HEK293 (cell line): Measurements from ENCODE around the gene F11.
A peak's percentile ranks its signal among the peaks of the same experiment; 100 is the strongest.

ENCODE experiments used
- BCL11A ChIP-seq: fragments of 450-650 bp; formaldehyde crosslinking; IDR thresholded peaks from 2 replicates; pipeline ENCODE4 v1.5.1; 2016; ENCODE audit warnings: low read depth, missing biosample characterization, missing genetic modification characterization
- EGR2 ChIP-seq: fragments of 450-650 bp; formaldehyde crosslinking; IDR thresholded peaks from 2 replicates; pipeline ENCODE4 v1.5.1; 2016; ENCODE audit warnings: low read depth, missing biosample characterization, missing genetic modification characterization
- GLI4 ChIP-seq: fragments of 450-650 bp; formaldehyde crosslinking; IDR thresholded peaks from 2 replicates; pipeline ENCODE4 v1.5.1; 2016; ENCODE audit warnings: missing biosample characterization, missing genetic modification characterization
- GLIS2 ChIP-seq: fragments of 450-650 bp; formaldehyde crosslinking; IDR thresholded peaks from 2 replicates; pipeline ENCODE4 v1.5.1; 2016; ENCODE audit warnings: missing biosample characterization, missing genetic modification characterization
- MEIS1 ChIP-seq: sonication (generic); formaldehyde crosslinking; IDR thresholded peaks from 2 replicates; pipeline ENCODE4 v1.8.1; 2022; ENCODE audit warnings: missing genetic modification reagents, mild to moderate bottlenecking, borderline replicate concordance
- SP2 ChIP-seq: fragments of 450-650 bp; formaldehyde crosslinking; IDR thresholded peaks from 2 replicates; pipeline ENCODE4 v1.5.1; 2016; ENCODE audit warnings: missing biosample characterization, missing genetic modification characterization
- WT1 ChIP-seq: fragments of 450-650 bp; formaldehyde crosslinking; IDR thresholded peaks from 2 replicates; pipeline ENCODE4 v1.5.1; 2016; ENCODE audit warnings: missing biosample characterization, missing genetic modification characterization
- ZBTB21 ChIP-seq: fragments of 450-650 bp; formaldehyde crosslinking; IDR thresholded peaks from 2 replicates; pipeline ENCODE4 v1.5.1; 2017; ENCODE audit warnings: missing biosample characterization, missing genetic modification characterization
- ZNF132 ChIP-seq: fragments of 450-650 bp; formaldehyde crosslinking; IDR thresholded peaks from 2 replicates; pipeline ENCODE4 v1.5.1; 2017; ENCODE audit warnings: missing biosample characterization, missing genetic modification characterization, borderline replicate concordance
- ZNF140 ChIP-seq: fragments of 450-650 bp; formaldehyde crosslinking; IDR thresholded peaks from 2 replicates; pipeline ENCODE4 v1.5.1; 2016; ENCODE audit warnings: missing biosample characterization, missing genetic modification characterization
- ZNF174 ChIP-seq: fragments of 450-650 bp; formaldehyde crosslinking; IDR thresholded peaks from 2 replicates; pipeline ENCODE4 v1.5.0; 2017; ENCODE audit warnings: missing biosample characterization, mild to moderate bottlenecking, missing genetic modification characterization
- ZNF211 ChIP-seq: fragments of 450-650 bp; formaldehyde crosslinking; IDR thresholded peaks from 2 replicates; pipeline ENCODE4 v1.5.1; 2016; ENCODE audit warnings: low read depth, missing biosample characterization, missing genetic modification characterization
- ZNF221 ChIP-seq: fragments of 450-650 bp; formaldehyde crosslinking; IDR thresholded peaks from 2 replicates; pipeline ENCODE4 v1.5.1; 2017; ENCODE audit warnings: missing biosample characterization, missing genetic modification characterization, borderline replicate concordance
- ZNF248 ChIP-seq: fragments of 450-650 bp; formaldehyde crosslinking; IDR thresholded peaks from 2 replicates; pipeline ENCODE4 v1.5.1; 2017; ENCODE audit warnings: missing biosample characterization, missing genetic modification characterization
- ZNF274 ChIP-seq, 2 experiments: fragments of 200-500 bp in 1 of 2; fragments of 450-650 bp in 1 of 2; sonication (Bioruptor generic) in 1 of 2; formaldehyde crosslinking in 1 of 2; IDR thresholded peaks; 2 replicates each; pipeline versions ENCODE4 v1.5.1 to v1.6.1; 2014 to 2016; ENCODE audit warnings: borderline replicate concordance in 1 of 2, inconsistent platforms in 1 of 2, low read length in 1 of 2, missing biosample characterization in 1 of 2, missing genetic modification characterization in 1 of 2
- ZNF341 ChIP-seq: fragments of 450-650 bp; formaldehyde crosslinking; IDR thresholded peaks from 2 replicates; pipeline ENCODE4; 2016; ENCODE audit warnings: low read depth, missing biosample characterization, missing genetic modification characterization
- ZNF354C ChIP-seq: fragments of 450-650 bp; formaldehyde crosslinking; IDR thresholded peaks from 2 replicates; pipeline ENCODE4 v1.5.1; 2016; ENCODE audit warnings: missing biosample characterization, missing genetic modification characterization, low read depth, borderline replicate concordance
- ZNF404 ChIP-seq: fragments of 450-650 bp; formaldehyde crosslinking; IDR thresholded peaks from 2 replicates; pipeline ENCODE4 v1.5.1; 2017; ENCODE audit warnings: missing biosample characterization, missing genetic modification characterization
- ZNF449 ChIP-seq: fragments of 450-650 bp; formaldehyde crosslinking; IDR thresholded peaks from 2 replicates; pipeline ENCODE4 v1.5.1; 2017; ENCODE audit warnings: missing biosample characterization, mild to moderate bottlenecking, missing genetic modification characterization, moderate library complexity
- ZNF473 ChIP-seq: fragments of 450-650 bp; formaldehyde crosslinking; IDR thresholded peaks from 2 replicates; pipeline ENCODE4 v1.5.1; 2017; ENCODE audit warnings: missing biosample characterization, missing genetic modification characterization
- ZNF501 ChIP-seq: fragments of 450-650 bp; formaldehyde crosslinking; IDR thresholded peaks from 2 replicates; pipeline ENCODE4 v1.5.1; 2016; ENCODE audit warnings: missing biosample characterization, missing genetic modification characterization
- ZNF529 ChIP-seq: fragments of 450-650 bp; formaldehyde crosslinking; IDR thresholded peaks from 2 replicates; pipeline ENCODE4 v1.5.1; 2017; ENCODE audit warnings: missing genetic modification characterization, missing biosample characterization; ENCODE audit not compliant: insufficient replicate concordance
- ZNF530 ChIP-seq: fragments of 450-650 bp; formaldehyde crosslinking; IDR thresholded peaks from 2 replicates; pipeline ENCODE4 v1.5.1; 2016; ENCODE audit warnings: low read depth, missing biosample characterization, missing genetic modification characterization
- ZNF549 ChIP-seq: fragments of 450-650 bp; IDR thresholded peaks from 2 replicates; pipeline ENCODE4 v1.5.1; 2018; ENCODE audit warnings: missing biosample characterization, missing genetic modification characterization, mild to moderate bottlenecking, inconsistent platforms, moderate library complexity
- ZNF555 ChIP-seq: fragments of 450-650 bp; formaldehyde crosslinking; conservative IDR thresholded peaks from 2 replicates; pipeline ENCODE4 v1.5.1; 2017; ENCODE audit warnings: missing biosample characterization, mild to moderate bottlenecking, missing genetic modification characterization, inconsistent platforms
- ZNF600 ChIP-seq: fragments of 450-650 bp; formaldehyde crosslinking; IDR thresholded peaks from 2 replicates; pipeline ENCODE4 v1.5.1; 2016; ENCODE audit warnings: missing biosample characterization, missing genetic modification characterization
- ZNF610 ChIP-seq: fragments of 450-650 bp; formaldehyde crosslinking; IDR thresholded peaks from 2 replicates; pipeline ENCODE4 v1.5.1; 2016; ENCODE audit warnings: missing biosample characterization, missing genetic modification characterization, borderline replicate concordance
- ZNF623 ChIP-seq: fragments of 450-650 bp; formaldehyde crosslinking; IDR thresholded peaks from 2 replicates; pipeline ENCODE4 v1.5.1; 2016; ENCODE audit warnings: missing biosample characterization, missing genetic modification characterization
- ZNF658 ChIP-seq: fragments of 450-650 bp; formaldehyde crosslinking; IDR thresholded peaks from 2 replicates; pipeline ENCODE4; 2016; ENCODE audit warnings: missing biosample characterization, missing genetic modification characterization
- TF ChIP-seq, protein P1 (sequence below): fragments of 450-650 bp; formaldehyde crosslinking; IDR thresholded peaks from 2 replicates; pipeline ENCODE4; 2016; ENCODE audit warnings: missing biosample characterization, missing genetic modification characterization
- TF ChIP-seq, protein P2 (sequence below): fragments of 450-650 bp; formaldehyde crosslinking; IDR thresholded peaks from 2 replicates; pipeline ENCODE4 v1.5.1; 2016; ENCODE audit warnings: missing biosample characterization, missing genetic modification characterization
- TF ChIP-seq, protein P3 (sequence below): fragments of 450-650 bp; formaldehyde crosslinking; IDR thresholded peaks from 2 replicates; pipeline ENCODE4 v1.5.1; 2016; ENCODE audit warnings: missing biosample characterization, missing genetic modification characterization
- TF ChIP-seq, protein P4 (sequence below): fragments of 450-650 bp; formaldehyde crosslinking; IDR thresholded peaks from 2 replicates; pipeline ENCODE4 v1.5.1; 2017; ENCODE audit warnings: missing biosample characterization, missing genetic modification characterization
- TF ChIP-seq, protein P5 (sequence below): fragments of 450-650 bp; formaldehyde crosslinking; IDR thresholded peaks from 2 replicates; pipeline ENCODE4 v1.5.1; 2016; ENCODE audit warnings: missing biosample characterization, missing genetic modification characterization

F11 gene

GRCh38 chr4:186216465-186217024 lies 49.4 kb upstream of the F11 start (continued):
- TF ChIP-seq, protein P1, sequence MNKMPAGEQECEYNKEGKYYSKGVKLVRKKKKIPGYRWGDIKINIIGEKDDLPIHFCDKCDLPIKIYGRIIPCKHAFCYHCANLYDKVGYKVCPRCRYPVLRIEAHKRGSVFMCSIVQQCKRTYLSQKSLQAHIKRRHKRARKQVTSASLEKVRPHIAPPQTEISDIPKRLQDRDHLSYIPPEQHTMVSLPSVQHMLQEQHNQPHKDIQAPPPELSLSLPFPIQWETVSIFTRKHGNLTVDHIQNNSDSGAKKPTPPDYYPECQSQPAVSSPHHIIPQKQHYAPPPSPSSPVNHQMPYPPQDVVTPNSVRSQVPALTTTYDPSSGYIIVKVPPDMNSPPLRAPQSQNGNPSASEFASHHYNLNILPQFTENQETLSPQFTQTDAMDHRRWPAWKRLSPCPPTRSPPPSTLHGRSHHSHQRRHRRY (tag by site-specific recombination): no peak
- TF ChIP-seq EGR2 (tag by site-specific recombination) (no peak), ZNF610 (no peak), SP2 (tag by site-specific recombination) (no peak), BCL11A (no peak), ZNF530 (tag by site-specific recombination) (no peak), ZNF221 (peak; percentile 79; the same call in 1 of the 2 replicates), ZNF174 (tag by site-specific recombination) (peak; percentile 96), MEIS1 (CRISPR knock-in tag) (no peak), ZNF549 (tag by site-specific recombination) (peak; percentile 70), ZNF473 (tag by site-specific recombination) (no peak), ZBTB21 (tag by site-specific recombination) (no peak), ZNF449 (tag by site-specific recombination) (no peak), ZNF658 (tag by site-specific recombination) (no peak), ZNF211 (tag by site-specific recombination) (no peak), ZNF274 (IDR thresholded peaks at IDR 0.05; ENCODE audit: low read length) (no peak), ZNF274 (tag by site-specific recombination; IDR thresholded peaks at IDR 0.05; ENCODE audit: borderline replicate concordance) (no peak), ZNF132 (tag by site-specific recombination) (peak; percentile 50; the same call in 1 of the 2 replicates), ZNF623 (0 out of 2 replicates have a peak, but pooled peaks have one; percentile 9), ZNF600 (tag by site-specific recombination) (peak; percentile 60), ZNF248 (0 out of 2 replicates have a peak, but pooled peaks have one; percentile 48), ZNF555 (tag by site-specific recombination) (no peak), ZNF354C (no peak), ZNF404 (tag by site-specific recombination) (no peak), GLIS2 (tag by site-specific recombination) (no peak), WT1 (tag by site-specific recombination) (peak; percentile 83), ZNF140 (tag by site-specific recombination) (no peak), ZNF501 (tag by site-specific recombination) (no peak), ZNF341 (tag by site-specific recombination) (peak; percentile 14; the same call in 1 of the 2 replicates), ZNF529 (peak; percentile 47), GLI4 (no peak)
- TF ChIP-seq, protein P2, sequence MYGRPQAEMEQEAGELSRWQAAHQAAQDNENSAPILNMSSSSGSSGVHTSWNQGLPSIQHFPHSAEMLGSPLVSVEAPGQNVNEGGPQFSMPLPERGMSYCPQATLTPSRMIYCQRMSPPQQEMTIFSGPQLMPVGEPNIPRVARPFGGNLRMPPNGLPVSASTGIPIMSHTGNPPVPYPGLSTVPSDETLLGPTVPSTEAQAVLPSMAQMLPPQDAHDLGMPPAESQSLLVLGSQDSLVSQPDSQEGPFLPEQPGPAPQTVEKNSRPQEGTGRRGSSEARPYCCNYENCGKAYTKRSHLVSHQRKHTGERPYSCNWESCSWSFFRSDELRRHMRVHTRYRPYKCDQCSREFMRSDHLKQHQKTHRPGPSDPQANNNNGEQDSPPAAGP (tag by site-specific recombination): no peak
- TF ChIP-seq, protein P3, sequence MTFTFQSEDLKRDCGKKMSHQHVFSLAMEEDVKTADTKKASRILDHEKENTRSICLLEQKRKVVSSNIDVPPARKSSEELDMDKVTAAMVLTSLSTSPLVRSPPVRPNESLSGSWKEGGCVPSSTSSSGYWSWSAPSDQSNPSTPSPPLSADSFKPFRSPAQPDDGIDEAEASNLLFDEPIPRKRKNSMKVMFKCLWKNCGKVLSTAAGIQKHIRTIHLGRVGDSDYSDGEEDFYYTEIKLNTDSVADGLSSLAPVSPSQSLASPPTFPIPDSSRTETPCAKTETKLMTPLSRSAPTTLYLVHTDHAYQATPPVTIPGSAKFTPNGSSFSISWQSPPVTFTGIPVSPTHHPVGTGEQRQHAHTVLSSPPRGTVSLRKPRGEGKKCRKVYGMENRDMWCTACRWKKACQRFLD (tag by site-specific recombination): no peak
- TF ChIP-seq, protein P4, sequence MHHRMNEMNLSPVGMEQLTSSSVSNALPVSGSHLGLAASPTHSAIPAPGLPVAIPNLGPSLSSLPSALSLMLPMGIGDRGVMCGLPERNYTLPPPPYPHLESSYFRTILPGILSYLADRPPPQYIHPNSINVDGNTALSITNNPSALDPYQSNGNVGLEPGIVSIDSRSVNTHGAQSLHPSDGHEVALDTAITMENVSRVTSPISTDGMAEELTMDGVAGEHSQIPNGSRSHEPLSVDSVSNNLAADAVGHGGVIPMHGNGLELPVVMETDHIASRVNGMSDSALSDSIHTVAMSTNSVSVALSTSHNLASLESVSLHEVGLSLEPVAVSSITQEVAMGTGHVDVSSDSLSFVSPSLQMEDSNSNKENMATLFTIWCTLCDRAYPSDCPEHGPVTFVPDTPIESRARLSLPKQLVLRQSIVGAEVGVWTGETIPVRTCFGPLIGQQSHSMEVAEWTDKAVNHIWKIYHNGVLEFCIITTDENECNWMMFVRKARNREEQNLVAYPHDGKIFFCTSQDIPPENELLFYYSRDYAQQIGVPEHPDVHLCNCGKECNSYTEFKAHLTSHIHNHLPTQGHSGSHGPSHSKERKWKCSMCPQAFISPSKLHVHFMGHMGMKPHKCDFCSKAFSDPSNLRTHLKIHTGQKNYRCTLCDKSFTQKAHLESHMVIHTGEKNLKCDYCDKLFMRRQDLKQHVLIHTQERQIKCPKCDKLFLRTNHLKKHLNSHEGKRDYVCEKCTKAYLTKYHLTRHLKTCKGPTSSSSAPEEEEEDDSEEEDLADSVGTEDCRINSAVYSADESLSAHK (tag by site-specific recombination): peak; percentile 49
- TF ChIP-seq, protein P5, sequence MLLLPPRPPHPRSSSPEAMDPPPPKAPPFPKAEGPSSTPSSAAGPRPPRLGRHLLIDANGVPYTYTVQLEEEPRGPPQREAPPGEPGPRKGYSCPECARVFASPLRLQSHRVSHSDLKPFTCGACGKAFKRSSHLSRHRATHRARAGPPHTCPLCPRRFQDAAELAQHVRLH (tag by site-specific recombination): no peak
